NCI-H2171 treated with DMSO at 0.1 percent for 48 hours (cell line): ENCODE data around the gene ATP13A2.
A peak's percentile ranks its signal among the peaks of the same experiment; 100 is the strongest.
"Not testable (repeated sequence)": the region's sequence is repeated elsewhere in the genome, so short reads cannot be mapped to it uniquely, and the experiment has no call there.

Experiments
- DNase-seq: peaks from one replicate; lab custom pipeline; 2025; lab: John Stamatoyannopoulos, UW

The ATP13A2 gene

GRCh38 chr1:16979475-16980327 is 32.0 kb downstream of the ATP13A2 start:
- DNase-seq = no peak

- DNase-seq = no peak
These were observed 32.9 kb downstream of the ATP13A2 start for GRCh38 chr1:16978567-16979474.

- no peak for DNase-seq
These were observed 33.6 kb downstream of the ATP13A2 start for GRCh38 chr1:16978139-16978538.

- no peak for DNase-seq
These were observed 34.4 kb downstream of the ATP13A2 start for GRCh38 chr1:16977377-16977776.

GRCh38 chr1:16976966-16977365 is 34.8 kb downstream of the ATP13A2 start:
- DNase-seq = no peak

GRCh38 chr1:16975838-16976237 is 35.9 kb downstream of the ATP13A2 start:
- no peak for DNase-seq

- DNase-seq = no peak
These were observed 36.5 kb downstream of the ATP13A2 start for GRCh38 chr1:16975211-16975610.

- no peak for DNase-seq
These were observed 38.5 kb downstream of the ATP13A2 start for GRCh38 chr1:16973215-16973614.

GRCh38 chr1:16972189-16972895 is 39.4 kb downstream of the ATP13A2 start:
- no peak for DNase-seq

GRCh38 chr1:16971341-16972188 is 40.2 kb downstream of the ATP13A2 start:
- DNase-seq = peak; percentile 72

- DNase-seq = no peak
These were observed 41.4 kb downstream of the ATP13A2 start for GRCh38 chr1:16970132-16970910.

GRCh38 chr1:16969651-16970050 is 42.1 kb downstream of the ATP13A2 start:
- no peak for DNase-seq

- no peak for DNase-seq
These were observed 42.6 kb downstream of the ATP13A2 start for GRCh38 chr1:16969057-16969611.

GRCh38 chr1:16968372-16968771 is 43.4 kb downstream of the ATP13A2 start:
- DNase-seq = no peak

- no peak for DNase-seq
These were observed 43.8 kb downstream of the ATP13A2 start for GRCh38 chr1:16967962-16968361.

GRCh38 chr1:16967095-16967575 is 44.6 kb downstream of the ATP13A2 start:
- DNase-seq = no peak

GRCh38 chr1:16966282-16966681 is 45.4 kb downstream of the ATP13A2 start:
- no peak for DNase-seq

- DNase-seq = no peak
These were observed 46.2 kb downstream of the ATP13A2 start for GRCh38 chr1:16965486-16966067.

- not testable (repeated sequence) for DNase-seq
These were observed 47.6 kb downstream of the ATP13A2 start for GRCh38 chr1:16964169-16964568.
